ENCODE results near the gene SPACA4. TPM values are rescaled to one million over a fixed set of nuclear protein-coding genes. Genes with fewer than 3 reads are reported as not detected.

SPACA4 gene
- total and polyA plus RNA-seq, 10 donors, result not detected

DNA sequence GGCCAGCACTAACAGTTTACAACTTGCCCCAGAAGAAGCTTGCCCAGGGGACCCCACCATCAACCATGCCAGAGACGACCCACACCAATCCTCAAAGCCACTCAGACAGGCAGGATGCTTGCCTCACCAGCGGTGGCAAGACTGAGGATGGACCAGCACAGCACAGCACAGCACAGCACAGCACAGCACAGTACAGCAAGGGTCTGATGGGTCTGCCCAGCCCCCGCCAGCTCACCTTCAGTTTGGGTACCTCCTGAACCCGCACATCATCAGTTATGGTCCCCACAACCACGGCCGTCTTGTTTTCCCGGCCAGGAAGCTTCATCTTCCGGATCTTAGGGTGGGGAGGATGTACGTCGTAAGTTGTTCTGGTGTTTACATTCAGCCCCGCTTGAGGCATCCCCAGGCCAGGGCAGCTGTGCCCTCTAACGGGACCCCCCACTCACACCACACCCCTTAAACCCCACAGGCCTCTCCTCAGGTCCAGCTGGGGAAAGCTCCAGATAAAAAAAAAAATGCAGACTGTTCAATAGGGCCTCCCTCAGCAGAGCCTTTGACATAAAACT lies 10.0 kb downstream of the SPACA4 start:
- peak overlapping the region in 1 of 8 donors; percentile 83 for H3K4me3 ChIP-seq
- intact Hi-C loops (cut with DNase I; ENCODE audit: low total_unique reads), result no loop called here
- H3K9me3 ChIP-seq, result no peaks in the 10 kb centered on the region
- TF ChIP-seq POLR2A (IDR thresholded peaks at IDR 0.05) (no peak), POLR2AphosphoS5 (IDR thresholded peaks at IDR 0.05) (no peak)
- TF ChIP-seq, protein P1, sequence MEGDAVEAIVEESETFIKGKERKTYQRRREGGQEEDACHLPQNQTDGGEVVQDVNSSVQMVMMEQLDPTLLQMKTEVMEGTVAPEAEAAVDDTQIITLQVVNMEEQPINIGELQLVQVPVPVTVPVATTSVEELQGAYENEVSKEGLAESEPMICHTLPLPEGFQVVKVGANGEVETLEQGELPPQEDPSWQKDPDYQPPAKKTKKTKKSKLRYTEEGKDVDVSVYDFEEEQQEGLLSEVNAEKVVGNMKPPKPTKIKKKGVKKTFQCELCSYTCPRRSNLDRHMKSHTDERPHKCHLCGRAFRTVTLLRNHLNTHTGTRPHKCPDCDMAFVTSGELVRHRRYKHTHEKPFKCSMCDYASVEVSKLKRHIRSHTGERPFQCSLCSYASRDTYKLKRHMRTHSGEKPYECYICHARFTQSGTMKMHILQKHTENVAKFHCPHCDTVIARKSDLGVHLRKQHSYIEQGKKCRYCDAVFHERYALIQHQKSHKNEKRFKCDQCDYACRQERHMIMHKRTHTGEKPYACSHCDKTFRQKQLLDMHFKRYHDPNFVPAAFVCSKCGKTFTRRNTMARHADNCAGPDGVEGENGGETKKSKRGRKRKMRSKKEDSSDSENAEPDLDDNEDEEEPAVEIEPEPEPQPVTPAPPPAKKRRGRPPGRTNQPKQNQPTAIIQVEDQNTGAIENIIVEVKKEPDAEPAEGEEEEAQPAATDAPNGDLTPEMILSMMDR (IDR thresholded peaks at IDR 0.05 in 8 of 11, conservative IDR thresholded peaks at IDR 0.05 in 3 of 11), result no peak
- peaks cover 8 to 52% (median 34%) of the 10 kb centered on the region in 6 donors for H3K36me3 ChIP-seq
- peaks cover 28 to 63% (median 49%) of the 10 kb centered on the region in 6 donors for H3K4me1 ChIP-seq
- DNase-seq, result peak; percentile 70
- H3K27me3 ChIP-seq (replicated peaks in 1 of 7), result no peaks in the 10 kb centered on the region
- WGBS, 5 donors, result 32 to 80% (median 55%) methylated on average over 5 to 12 of the region's 12 CpGs
- H3K27ac ChIP-seq, result peak overlapping the region in 3 of 8 donors; percentile 92 to 96 (median 95)

DNA sequence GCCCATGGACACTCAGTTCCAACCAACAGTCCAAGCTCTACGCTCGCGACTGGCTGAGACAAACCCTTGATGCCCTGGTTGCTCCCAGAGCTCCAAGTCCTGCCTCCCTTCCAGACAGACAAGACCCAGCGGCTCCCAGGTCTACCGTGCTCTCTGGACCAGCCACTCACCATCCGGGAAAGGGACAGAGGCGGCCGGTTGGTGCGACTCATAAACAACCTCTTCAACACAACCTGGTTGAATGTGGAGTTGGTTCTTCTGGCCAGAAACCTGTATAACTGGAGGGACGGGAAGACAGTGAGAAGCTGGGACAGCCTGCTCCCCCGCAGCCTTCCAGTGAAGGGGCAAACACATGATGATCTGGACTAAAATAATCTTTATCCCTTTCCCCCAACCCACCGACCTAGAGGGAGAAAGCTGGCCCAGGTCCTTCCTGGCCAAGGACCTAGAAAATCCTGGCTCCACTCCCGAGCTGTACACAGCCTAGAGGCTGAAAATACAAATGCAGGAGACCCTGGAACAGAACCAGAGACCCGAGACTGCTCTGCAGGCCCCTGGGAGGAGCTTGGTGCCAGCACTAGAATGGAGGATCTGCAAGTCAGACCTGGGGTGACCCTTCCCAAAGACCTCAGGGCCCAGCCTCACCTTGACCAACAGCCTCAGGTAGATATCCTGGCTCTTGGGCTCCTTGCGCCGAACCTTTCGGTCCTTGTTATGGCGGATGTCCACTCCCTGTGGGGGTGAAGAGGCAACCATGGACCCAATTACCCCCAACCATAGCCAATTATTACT lies 10.8 kb downstream of the SPACA4 start:
- Histone ChIP-seq H3K4me3 (peak overlapping the region in 6 of 8 donors; percentile 60 to 88 (median 78)), H3K4me1 (peaks cover 28 to 71% (median 53%) of the 10 kb centered on the region in 6 donors), H3K36me3 (peaks cover 8 to 59% (median 34%) of the 10 kb centered on the region in 6 donors), H3K27ac (peak overlapping the region in 4 of 8 donors; percentile 92 to 96 (median 95)), H3K27me3 (replicated peaks in 1 of 7) (no peaks in the 10 kb centered on the region), H3K9me3 (no peaks in the 10 kb centered on the region)
- 71 to 75% (median 73%) methylated on average over 16 to 18 of the region's 18 CpGs for WGBS, 5 donors
- intact Hi-C loops (cut with DNase I; ENCODE audit: low total_unique reads), result no loop called here
- peak; percentile 76 for DNase-seq
- TF ChIP-seq, protein P1 (IDR thresholded peaks at IDR 0.05 in 8 of 11, conservative IDR thresholded peaks at IDR 0.05 in 3 of 11), result peak in 1 of 11 experiments; percentile 9
- no peak for TF ChIP-seq POLR2A (IDR thresholded peaks at IDR 0.05)

DNA sequence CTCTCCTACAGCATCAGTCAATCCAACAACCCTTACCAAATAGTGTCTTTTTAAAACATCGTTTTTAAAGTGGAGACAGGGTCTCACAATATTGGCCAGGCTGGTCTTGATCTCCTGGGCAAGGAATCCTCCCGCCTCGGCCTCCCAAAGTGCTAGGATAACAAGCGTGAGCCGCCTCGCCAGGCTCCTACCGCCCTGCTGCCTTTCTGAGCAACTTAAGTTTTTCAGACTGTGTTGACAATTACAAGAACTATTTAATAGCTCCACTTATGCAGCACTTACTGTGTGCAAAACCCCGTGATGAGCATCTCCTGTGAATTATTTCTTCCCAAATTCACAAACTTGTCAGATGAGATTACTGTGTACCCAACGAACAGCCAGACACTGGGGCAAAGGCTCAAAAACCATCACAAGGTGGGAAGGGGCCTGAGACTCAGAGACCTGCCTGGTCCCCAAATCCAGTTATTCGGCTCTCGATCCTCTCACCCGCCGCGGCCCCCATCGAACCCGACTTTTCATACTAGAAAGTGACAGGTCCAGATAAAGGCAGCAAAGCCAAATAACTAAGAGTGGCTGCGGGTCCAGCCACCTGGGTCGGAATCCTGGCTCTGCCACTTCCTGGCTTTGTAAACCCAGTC lies 11.9 kb downstream of the SPACA4 start:
- Histone ChIP-seq H3K9me3 (no peaks in the 10 kb centered on the region), H3K36me3 (peaks cover 8 to 68% (median 34%) of the 10 kb centered on the region in 6 donors), H3K4me1 (peaks cover 34 to 82% (median 63%) of the 10 kb centered on the region in 6 donors), H3K27ac (peak overlapping the region; percentile 59 to 96 (median 91)), H3K27me3 (replicated peaks in 1 of 7) (no peaks in the 10 kb centered on the region), H3K4me3 (peak overlapping the region; percentile 57 to 93 (median 78))
- TF ChIP-seq POLR2A (IDR thresholded peaks at IDR 0.05) (no peak), POLR2AphosphoS5 (IDR thresholded peaks at IDR 0.05) (no peak)
- TF ChIP-seq, protein P1 (IDR thresholded peaks at IDR 0.05 in 8 of 11, conservative IDR thresholded peaks at IDR 0.05 in 3 of 11), result no peak
- WGBS, 5 donors, result 0 to 2% (median 1%) methylated on average over 18 of the region's 18 CpGs
- DNase-seq, result peak; percentile 80
- intact Hi-C loops (cut with DNase I; ENCODE audit: low total_unique reads), result no loop called here

All from spleen (tissue), 11 donors.